GM19395 (cell line): ENCODE results near the gene ACOT6.
"Not testable (repeated sequence)": the region's sequence is repeated elsewhere in the genome, so short reads cannot be mapped to it uniquely, and the experiment has no call there.

ENCODE experiments used
- ATAC-seq: cut with Tn5 transposase; IDR thresholded peaks from one replicate; pipeline ENCODE4 v1.9.1; 2021; ENCODE audit warnings: mild to moderate bottlenecking, moderate library complexity; ENCODE audit not compliant: unreplicated experiment

ACOT6 gene

DNA sequence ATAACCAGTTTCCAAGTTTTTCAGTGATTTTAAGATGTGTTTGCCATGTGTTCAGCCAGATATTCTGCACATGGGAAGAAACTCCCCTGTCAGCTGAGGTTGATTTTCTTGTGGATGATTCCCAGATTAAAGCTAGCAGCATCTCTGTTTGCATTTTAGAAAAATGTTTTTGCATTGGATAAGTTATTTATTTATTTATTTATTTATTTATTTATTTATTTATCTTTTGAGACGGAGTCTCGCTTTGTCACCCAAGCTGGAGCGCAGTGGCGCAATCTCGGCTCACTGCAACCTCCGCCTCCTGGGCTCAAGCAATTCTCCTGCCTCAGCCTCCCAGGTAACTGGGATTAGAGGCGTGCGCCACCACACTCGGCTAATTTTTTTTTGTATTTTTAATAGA lies 17.8 kb upstream of the ACOT6 start:
- ATAC-seq: no peak

DNA sequence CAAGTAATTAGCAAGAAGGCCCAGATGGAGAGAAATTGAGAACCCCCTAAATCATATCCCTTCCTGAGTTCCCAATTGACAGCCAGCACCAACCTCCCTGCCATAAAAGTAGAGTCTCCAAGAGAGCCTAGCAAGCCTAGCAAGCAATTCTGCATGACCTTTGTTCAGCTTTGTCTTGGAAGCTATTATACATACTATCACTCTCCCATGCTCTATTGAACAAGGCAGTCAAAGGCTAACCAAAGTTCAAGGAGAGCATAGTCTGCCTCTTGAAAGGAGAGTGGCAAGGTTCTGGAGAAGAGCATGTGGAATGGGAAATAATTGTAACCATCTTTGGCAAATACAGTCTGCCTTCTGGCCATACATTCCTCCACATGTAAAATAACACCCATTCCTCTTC lies 12.8 kb upstream of the ACOT6 start:
- ATAC-seq: no peak

DNA sequence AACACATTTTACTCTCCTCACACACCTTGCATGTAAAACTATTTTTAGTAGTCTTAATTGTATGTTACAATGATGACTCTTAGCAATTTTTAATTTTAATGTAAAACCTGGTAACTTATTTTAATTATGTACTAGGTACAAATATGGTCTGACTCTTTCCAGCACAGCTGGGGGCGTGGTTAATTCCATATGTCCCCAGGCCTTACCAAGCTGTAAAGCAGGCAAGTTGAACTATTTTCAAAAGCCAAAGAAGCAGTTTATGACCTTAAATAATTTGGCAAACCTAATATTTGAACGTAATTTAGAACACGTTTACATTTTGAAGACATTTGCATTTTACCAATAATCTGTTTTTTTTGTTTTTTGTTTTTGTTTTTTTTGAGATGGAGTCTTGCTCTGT lies 9.3 kb upstream of the ACOT6 start:
- no peak for ATAC-seq

- no peak for ATAC-seq
These were observed 6.0 kb upstream of the ACOT6 start for GRCh38 chr14:73606271-73606670.

DNA sequence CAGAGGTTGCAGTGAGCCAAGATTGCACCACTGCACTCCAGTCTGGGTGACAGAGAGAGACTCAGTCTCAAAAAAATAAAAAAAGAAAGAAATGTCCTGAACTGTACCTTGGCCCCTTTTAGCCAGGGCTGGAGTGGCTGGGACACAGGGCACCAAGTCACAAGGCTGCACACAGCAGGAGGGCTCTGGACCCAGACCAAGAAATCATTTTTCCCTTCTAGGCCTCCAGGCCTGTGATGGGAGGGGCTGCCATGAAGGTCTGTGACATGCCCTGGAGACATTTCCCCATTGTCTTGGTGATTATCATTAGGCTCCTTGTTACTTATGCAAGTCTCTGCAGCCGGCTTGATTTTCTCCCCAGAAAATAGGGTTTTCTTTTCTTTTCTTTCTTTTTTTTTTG lies 5.1 kb upstream of the ACOT6 start:
- ATAC-seq: no peak

DNA sequence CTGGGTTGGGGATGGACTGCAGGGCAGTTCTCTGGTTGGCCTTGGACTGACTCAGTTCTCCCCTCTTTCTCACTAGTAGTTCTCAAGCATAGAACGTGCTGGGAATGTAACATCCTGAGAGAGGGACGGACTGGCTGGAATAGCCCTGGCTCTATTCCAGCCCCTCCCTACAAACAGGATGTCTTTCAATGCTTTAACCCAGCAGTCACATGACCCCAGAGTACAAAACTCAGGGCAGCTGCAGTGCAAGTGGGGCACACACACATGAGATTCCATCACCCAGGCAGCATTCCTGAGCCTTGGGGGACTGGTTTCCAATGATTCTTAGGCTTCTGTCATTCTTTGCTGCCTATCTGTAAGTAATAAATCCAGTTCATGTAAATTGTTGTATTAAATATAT lies 1.6 kb upstream of the ACOT6 start:
- no peak for ATAC-seq

GRCh38 chr14:73613046-73613383 lies 698 bp downstream of the ACOT6 start:
- no peak for ATAC-seq

- no peak for ATAC-seq
These were observed 1.2 kb downstream of the ACOT6 start for GRCh38 chr14:73613419-73613963.

DNA sequence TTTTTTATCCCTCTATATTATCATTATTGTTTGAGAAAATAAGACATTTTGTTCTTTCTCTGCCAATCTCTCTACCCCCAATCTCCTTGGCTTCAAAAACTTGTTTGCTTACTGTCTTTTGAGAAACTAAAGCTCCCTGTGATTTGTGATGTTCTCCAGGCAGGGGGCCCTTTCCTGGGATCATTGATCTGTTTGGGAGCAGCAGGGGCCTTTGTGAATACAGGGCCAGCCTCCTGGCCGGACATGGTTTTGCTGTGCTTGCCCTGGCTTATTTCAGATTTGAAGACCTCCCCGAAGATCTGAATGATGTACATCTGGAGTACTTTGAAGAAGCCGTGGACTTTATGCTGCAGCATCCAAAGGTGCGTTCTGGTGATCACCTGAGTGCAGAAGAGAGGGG lies 4.5 kb downstream of the ACOT6 start:
- no peak for ATAC-seq

DNA sequence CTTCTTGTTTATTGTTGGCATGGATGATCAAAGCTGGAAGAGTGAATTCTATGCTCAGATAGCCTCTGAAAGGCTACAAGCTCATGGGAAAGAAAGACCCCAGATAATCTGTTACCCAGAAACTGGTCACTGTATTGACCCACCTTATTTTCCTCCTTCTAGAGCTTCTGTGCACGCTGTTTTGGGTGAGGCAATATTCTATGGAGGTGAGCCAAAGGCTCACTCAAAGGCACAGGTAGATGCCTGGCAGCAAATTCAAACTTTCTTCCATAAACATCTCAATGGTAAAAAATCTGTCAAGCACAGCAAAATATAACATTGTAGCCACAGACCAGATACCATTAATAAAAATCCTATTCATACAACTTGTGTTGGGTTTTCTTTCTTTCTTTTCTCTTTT lies 7.2 kb downstream of the ACOT6 start:
- no peak for ATAC-seq

DNA sequence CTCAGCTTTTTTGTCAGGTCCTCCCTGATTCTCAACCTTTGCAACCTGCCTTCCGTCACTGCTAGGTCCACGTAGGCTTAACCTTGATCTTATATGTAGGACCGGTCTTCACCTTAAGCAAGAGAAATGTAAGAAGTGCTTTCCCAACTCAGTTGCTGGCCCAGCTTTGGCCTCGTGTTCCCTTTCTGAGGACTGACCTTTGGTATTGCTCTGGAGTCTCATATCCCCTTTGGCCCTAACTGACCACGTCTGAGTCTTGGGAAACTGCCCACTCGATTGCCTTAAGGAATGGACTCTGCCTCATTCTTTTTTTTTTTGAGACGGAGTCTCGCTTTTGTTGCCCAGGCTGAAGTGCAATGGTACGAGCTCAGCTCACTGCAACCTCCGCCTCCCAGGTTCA lies 8.0 kb downstream of the ACOT6 start:
- ATAC-seq: no peak

DNA sequence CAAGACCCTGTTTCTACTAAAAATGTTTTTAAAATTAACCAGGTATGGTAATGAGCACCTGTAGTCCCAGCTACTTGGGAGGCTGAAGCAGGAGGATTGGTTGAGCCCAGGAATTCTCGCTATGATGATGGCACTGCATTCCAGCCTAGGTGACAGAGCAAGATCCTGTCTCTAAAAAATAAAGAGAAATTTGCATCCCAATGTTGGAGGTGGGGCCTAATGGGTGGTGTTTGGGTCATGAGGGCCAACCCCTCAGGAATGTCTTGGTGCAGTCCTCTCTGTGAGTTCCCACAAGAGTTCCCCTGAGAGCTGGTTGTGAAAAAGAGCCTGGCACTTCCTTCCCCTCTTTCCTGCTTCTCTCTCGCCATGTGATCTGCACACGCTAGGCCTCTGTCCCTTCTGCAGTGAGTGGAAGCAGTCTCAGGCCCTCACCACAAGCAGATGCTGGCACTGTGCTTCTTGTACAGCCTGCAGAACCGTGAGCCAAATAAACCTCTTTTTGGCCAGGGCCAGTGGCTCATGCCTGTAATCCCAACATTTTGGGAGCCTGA lies 11.3 kb downstream of the ACOT6 start:
- ATAC-seq: no peak

DNA sequence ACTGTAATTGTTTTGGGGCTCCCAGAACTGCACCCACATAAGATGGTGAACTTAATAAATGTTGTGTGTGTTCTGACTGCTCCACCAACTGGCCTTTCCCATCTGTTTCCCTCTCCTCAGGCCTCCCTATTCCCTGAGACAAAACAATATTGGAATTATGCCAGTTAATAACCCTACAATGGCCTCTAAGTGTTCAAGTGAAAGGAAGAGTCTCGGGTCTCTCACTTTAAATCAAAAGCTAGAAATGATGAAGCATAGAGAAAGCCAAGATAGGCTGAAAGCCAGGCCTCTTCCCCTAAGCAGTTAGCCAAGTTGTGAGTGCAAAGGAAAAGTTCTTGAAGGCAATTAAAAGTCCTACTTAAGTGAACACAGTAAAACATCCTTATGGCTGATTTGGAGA lies 13.4 kb downstream of the ACOT6 start:
- ATAC-seq: no peak

DNA sequence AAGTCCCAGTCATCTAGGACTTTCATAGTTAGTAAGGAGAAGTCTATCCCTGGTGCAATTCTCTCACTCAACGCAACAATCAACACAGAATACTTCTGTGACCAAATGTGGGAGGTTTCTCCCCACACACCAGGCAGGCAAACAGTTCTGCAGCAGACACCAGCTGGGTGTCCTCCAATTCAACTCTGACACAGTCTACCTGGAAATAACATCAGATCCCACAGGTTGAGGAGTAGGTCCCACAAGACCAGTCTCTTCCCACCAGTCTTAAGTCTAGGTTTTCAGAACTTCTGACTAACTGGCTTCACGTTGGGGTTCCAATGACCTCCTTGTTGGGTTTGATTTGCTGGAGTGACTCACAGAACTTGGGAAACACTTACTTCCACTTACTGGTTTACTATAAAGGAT lies 14.8 kb downstream of the ACOT6 start:
- no peak for ATAC-seq

- no peak for ATAC-seq
These were observed 17.9 kb downstream of the ACOT6 start for GRCh38 chr14:73630009-73630780.

DNA sequence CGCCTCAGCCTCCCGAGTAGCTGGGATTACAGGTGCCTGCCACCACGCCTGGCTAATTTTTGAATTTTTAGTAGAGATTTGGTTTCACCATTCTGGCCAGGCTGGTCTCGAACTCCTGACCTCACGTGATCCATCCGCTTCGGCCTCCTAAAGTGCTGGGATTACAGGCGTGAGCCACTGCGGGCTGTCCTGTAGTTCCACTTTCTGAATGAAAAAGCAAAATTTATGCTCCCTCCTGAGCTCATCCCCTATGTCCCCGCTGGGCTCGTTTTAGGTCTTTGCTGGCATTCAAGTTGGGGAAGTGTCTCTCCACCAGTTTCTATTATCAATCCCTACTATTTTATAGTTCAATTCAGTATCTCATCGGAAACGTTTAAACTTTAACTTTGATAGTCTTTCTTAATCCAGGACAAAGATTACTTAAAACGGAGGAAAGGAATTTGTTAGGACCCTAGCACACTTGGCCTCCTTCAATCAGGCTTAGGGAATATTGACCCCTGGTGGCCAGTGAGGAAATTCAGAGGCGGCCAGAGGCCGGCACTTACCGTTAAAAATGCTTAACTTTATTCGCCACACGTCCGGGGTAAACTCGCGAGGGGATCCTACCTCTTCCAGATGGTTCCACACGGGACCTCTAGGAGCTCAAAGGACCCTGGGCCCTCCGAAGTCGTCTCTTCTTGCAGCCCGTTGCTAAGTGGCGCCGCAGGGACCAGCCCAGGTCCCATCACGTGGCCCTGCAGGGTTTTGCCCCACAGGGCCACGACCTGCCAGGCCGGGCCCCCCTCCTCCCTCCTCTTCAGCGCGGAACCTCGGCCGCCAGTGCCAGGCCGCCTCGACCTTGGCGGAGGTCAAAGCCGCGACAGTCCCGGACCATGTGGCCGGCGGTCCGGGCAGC lies 21.0 kb downstream of the ACOT6 start:
- peak; percentile 76 for ATAC-seq

- peak; percentile 11 for ATAC-seq
These were observed 21.9 kb downstream of the ACOT6 start for GRCh38 chr14:73634011-73634833.

- not testable (repeated sequence) for ATAC-seq
These were observed 24.0 kb downstream of the ACOT6 start for GRCh38 chr14:73636355-73636754.

- ATAC-seq: no peak
These were observed 25.5 kb downstream of the ACOT6 start for GRCh38 chr14:73637830-73638229.

- ATAC-seq: no peak
These were observed 28.6 kb downstream of the ACOT6 start for GRCh38 chr14:73640796-73641365.
